Caco-2 (cell line): ENCODE data around the gene CRTC2. TPM values are rescaled to one million over a fixed set of nuclear protein-coding genes. Genes with fewer than 3 reads are reported as not detected.
"Not testable (repeated sequence)": the region's sequence is repeated elsewhere in the genome, so short reads cannot be mapped to it uniquely, and the experiment has no call there.

Experiments
- BruUV-seq: library from RNA; stranded (reverse); fragments of 400-500 nt; replicated peaks from 2 replicates; lab custom pipeline; 2021; lab: Mats Ljungman, UMichigan
- CTCF ChIA-PET: fragments of 300-600 bp; sonication (Branson Sonifier 250); formaldehyde crosslinking; loops from one replicate; lab custom pipeline; 2022; ENCODE audit warnings: antibody characterized with exemption; lab: Charles Lee
- POLR2A ChIA-PET: fragments of 300-600 bp; sonication (Branson Sonifier 250); formaldehyde crosslinking; loops from one replicate; lab custom pipeline; 2022; ENCODE audit warnings: antibody characterized with exemption; lab: Charles Lee
- DNase-seq, 2 experiments: peaks; one replicate each; pipeline versions ENCODE4 v3.0.0 to v3.0.0-alpha.2; 2020 to 2022
- H3K27me3 ChIP-seq: replicated peaks from 2 replicates; pipeline ENCODE4 v1.6.0; 2011; ENCODE audit warnings: low read length; ENCODE audit not compliant: control insufficient read depth, insufficient read depth
- H3K36me3 ChIP-seq: 2 replicates; pipeline ENCODE4 v1.5.1; 2011; ENCODE audit warnings: low read length; ENCODE audit not compliant: control insufficient read depth, insufficient read depth
- H3K4me1 ChIP-seq: fragments of 250-450 bp; sonication (Bioruptor Pico); 2 replicates; pipeline ENCODE4 v1.5.1; 2020; ENCODE audit warnings: mild to moderate bottlenecking
- H3K4me3 ChIP-seq: 2 replicates; pipeline ENCODE4 v1.5.1; 2011; ENCODE audit warnings: low read depth, mild to moderate bottlenecking, control low read depth, low read length
- H3K9me3 ChIP-seq: fragments of 250-450 bp; sonication (Bioruptor Pico); 2 replicates; pipeline ENCODE4 v1.5.1; 2020; ENCODE audit warnings: mild to moderate bottlenecking, moderate library complexity
- H3K27ac Mint-ChIP-seq: one replicate; pipeline ENCODE4 v1.8.0; 2022; ENCODE audit warnings: mixed read lengths; ENCODE audit not compliant: unreplicated experiment
- H3K27me3 Mint-ChIP-seq: one replicate; pipeline ENCODE4 v1.8.0; 2022; ENCODE audit warnings: mixed read lengths; ENCODE audit not compliant: insufficient read depth, unreplicated experiment
- H3K36me3 Mint-ChIP-seq: one replicate; pipeline ENCODE4 v1.8.0; 2022; ENCODE audit warnings: mild to moderate bottlenecking, mixed read lengths; ENCODE audit not compliant: insufficient read depth, unreplicated experiment
- H3K4me1 Mint-ChIP-seq: one replicate; pipeline ENCODE4 v1.8.0; 2022; ENCODE audit warnings: low read depth, mixed read lengths; ENCODE audit not compliant: unreplicated experiment
- H3K4me3 Mint-ChIP-seq: one replicate; pipeline ENCODE4 v1.8.0; 2022; ENCODE audit warnings: mild to moderate bottlenecking, moderate library complexity, mixed read lengths; ENCODE audit not compliant: unreplicated experiment
- H3K9me3 Mint-ChIP-seq: one replicate; pipeline ENCODE4 v1.8.0; 2022; ENCODE audit warnings: mixed read lengths; ENCODE audit not compliant: unreplicated experiment
- CTCF ChIP-seq, 2 experiments: fragments of 200-600 bp in 1 of 2; IDR thresholded peaks; 1 replicate in 1 of 2; 2 replicates in 1 of 2; pipeline versions ENCODE4 v1.5.1 to v1.8.0; 2011 to 2022; ENCODE audit warnings: antibody characterized with exemption in 1 of 2, control low read depth in 1 of 2, inconsistent platforms in 1 of 2, low read depth in 1 of 2, low read length in 1 of 2, mild to moderate bottlenecking in 1 of 2, moderate library complexity in 1 of 2; ENCODE audit not compliant: insufficient read depth in 1 of 2, severe bottlenecking in 1 of 2, unreplicated experiment in 1 of 2
- intact Hi-C: fragments of 100-400 bp; cut with micrococcal nuclease; formaldehyde crosslinking; loops from one replicate; pipeline ENCODE4 v1.10.0; 2022; ENCODE audit not compliant: unreplicated experiment
- total RNA-seq: library from RNA; stranded (reverse); gene quantifications from 2 replicates; pipeline ENCODE4 v1.2.3, GENCODE V29; 2022

The CRTC2 gene
- total RNA-seq, 1 experiment from 2014 or later = 24.4 TPM

GRCh38 chr1:153984123-153984894 lies 25.9 kb upstream of the CRTC2 start:
- Mint-ChIP-seq H3K4me3 (peak overlapping the region; percentile 93), H3K4me1 (peaks cover 17% of the 10 kb centered on the region), H3K27me3 (no peaks in the 10 kb centered on the region), H3K9me3 (no peaks in the 10 kb centered on the region), H3K36me3 (peaks cover 18% of the 10 kb centered on the region), H3K27ac (no peak overlapping the region)
- TF ChIP-seq CTCF (IDR thresholded peaks at IDR 0.05; ENCODE audit: insufficient read depth in 1 of 2, low read depth in 1 of 2, low read length in 1 of 2, severe bottlenecking in 1 of 2, unreplicated experiment in 1 of 2) = no peak
- Histone ChIP-seq H3K9me3 (no peaks in the 10 kb centered on the region), H3K36me3 (no peaks in the 10 kb centered on the region; the same call in 1 of the 2 replicates), H3K4me3 (no peak overlapping the region), H3K4me1 (peaks cover 13% of the 10 kb centered on the region), H3K27me3 (no peaks in the 10 kb centered on the region)
- no TSS peak for BruUV-seq
- ChIA-PET CTCF (interaction anchor here (0.6 to 1.0 kb wide), 2 partner anchors 17 to 436 kb away, joined by 3 read pairs; partner anchors contain the start of gene CREB3L4), POLR2A (no interaction called here)
- DNase-seq = no peak
- intact Hi-C loops = no loop called here

- H3K36me3 Mint-ChIP-seq = peaks cover 22% of the 10 kb centered on the region
- H3K27ac Mint-ChIP-seq, POLR2A ChIA-PET, H3K4me3 ChIP-seq, H3K9me3 ChIP-seq, H3K4me3 Mint-ChIP-seq, H3K27me3 Mint-ChIP-seq, intact Hi-C loops, H3K9me3 Mint-ChIP-seq, H3K36me3 ChIP-seq, DNase-seq, CTCF ChIA-PET, H3K4me1 ChIP-seq, H3K27me3 ChIP-seq: not testable (repeated sequence)
- BruUV-seq = TSS peak; percentile 66
- peaks cover 17% of the 10 kb centered on the region for H3K4me1 Mint-ChIP-seq
Measured at GRCh38 chr1:153981735-153982134, 23.3 kb upstream of the CRTC2 start.

- H3K27me3 ChIP-seq, BruUV-seq, H3K27me3 Mint-ChIP-seq, H3K36me3 ChIP-seq, DNase-seq, H3K4me3 ChIP-seq, intact Hi-C loops, H3K4me1 ChIP-seq, H3K4me1 Mint-ChIP-seq, H3K9me3 ChIP-seq, H3K9me3 Mint-ChIP-seq: not testable (repeated sequence)
- ChIA-PET CTCF (interaction anchor here (0.6 to 0.9 kb wide), 2 partner anchors 11 to 236 kb away, joined by 3 read pairs; partner anchors contain the start of gene RPS27), POLR2A (interaction anchor here (2.7 to 4.0 kb wide), 2 partner anchors 11 to 14 kb away, joined by 26 to 105 read pairs; partner anchors contain the start of genes CREB3L4, RPS27 and SLC39A1)
- Mint-ChIP-seq H3K36me3 (peaks cover 34% of the 10 kb centered on the region), H3K27ac (peak overlapping the region; percentile 92), H3K4me3 (peak overlapping the region; percentile 95)
Measured at GRCh38 chr1:153979091-153979490, 20.7 kb upstream of the CRTC2 start.
